ENCODE results near the gene SLC2A10.

DNA sequence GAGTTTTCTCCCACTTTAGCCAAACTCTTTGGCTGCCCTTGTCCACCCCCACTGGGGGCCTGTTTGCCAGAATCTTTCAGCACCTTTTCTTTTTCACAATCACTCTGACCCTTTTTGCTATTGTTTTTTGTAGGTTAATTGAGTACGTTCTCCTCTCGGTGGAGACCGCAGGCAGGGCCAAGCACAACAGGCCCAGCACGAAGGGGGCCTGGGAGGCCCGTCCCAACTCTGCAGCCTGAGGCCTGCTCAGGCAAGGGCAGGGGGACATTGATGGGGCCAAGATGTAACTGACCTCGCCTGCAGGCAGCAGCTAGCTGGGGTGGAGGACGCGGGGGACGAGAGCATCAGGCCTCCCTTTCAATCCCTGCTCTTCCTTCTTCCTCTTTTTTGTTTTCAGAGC is 47.7 kb downstream of the SLC2A10 start:
- TF ChIP-seq, protein P1, sequence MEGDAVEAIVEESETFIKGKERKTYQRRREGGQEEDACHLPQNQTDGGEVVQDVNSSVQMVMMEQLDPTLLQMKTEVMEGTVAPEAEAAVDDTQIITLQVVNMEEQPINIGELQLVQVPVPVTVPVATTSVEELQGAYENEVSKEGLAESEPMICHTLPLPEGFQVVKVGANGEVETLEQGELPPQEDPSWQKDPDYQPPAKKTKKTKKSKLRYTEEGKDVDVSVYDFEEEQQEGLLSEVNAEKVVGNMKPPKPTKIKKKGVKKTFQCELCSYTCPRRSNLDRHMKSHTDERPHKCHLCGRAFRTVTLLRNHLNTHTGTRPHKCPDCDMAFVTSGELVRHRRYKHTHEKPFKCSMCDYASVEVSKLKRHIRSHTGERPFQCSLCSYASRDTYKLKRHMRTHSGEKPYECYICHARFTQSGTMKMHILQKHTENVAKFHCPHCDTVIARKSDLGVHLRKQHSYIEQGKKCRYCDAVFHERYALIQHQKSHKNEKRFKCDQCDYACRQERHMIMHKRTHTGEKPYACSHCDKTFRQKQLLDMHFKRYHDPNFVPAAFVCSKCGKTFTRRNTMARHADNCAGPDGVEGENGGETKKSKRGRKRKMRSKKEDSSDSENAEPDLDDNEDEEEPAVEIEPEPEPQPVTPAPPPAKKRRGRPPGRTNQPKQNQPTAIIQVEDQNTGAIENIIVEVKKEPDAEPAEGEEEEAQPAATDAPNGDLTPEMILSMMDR (IDR thresholded peaks at IDR 0.05 in 4 of 5, conservative IDR thresholded peaks at IDR 0.05 in 1 of 5), result no peak
- TF ChIP-seq POLR2A (IDR thresholded peaks at IDR 0.05), result no peak
